Posterior vena cava (tissue), 2 donors: Measurements from ENCODE around the gene ZNF474. TPM values are rescaled to one million over a fixed set of nuclear protein-coding genes. Genes with fewer than 3 reads are reported as not detected.

ENCODE experiments used
- DNase-seq: peaks from one replicate; pipeline ENCODE4 v3.0.0-alpha.2; 2020; ENCODE audit warnings: low spot score
- intact Hi-C, 2 donors: fragments of 100-400 bp; cut with DNase I; formaldehyde crosslinking; loops; one replicate each; pipeline versions ENCODE4 v1.14.1 to v1.14.2; 2022 to 2023
- total RNA-seq, 2 donors: library from RNA; stranded (reverse); fragmentation: NEBNext Ultra II Directional; extraction: Animal tissue kit (Norgen Biotek cat#: 25700); gene quantifications; one replicate each; pipeline ENCODE4 v1.2.1, GENCODE V29; 2021
- donor health status: DM: yes; HTN: yes; CAD: no.
- donor health status: DM: yes; HTN: yes; CAD: no.

The ZNF474 gene
- total RNA-seq, 2 donors from 2014 or later, result 0.38 TPM; not detected in 1

DNA sequence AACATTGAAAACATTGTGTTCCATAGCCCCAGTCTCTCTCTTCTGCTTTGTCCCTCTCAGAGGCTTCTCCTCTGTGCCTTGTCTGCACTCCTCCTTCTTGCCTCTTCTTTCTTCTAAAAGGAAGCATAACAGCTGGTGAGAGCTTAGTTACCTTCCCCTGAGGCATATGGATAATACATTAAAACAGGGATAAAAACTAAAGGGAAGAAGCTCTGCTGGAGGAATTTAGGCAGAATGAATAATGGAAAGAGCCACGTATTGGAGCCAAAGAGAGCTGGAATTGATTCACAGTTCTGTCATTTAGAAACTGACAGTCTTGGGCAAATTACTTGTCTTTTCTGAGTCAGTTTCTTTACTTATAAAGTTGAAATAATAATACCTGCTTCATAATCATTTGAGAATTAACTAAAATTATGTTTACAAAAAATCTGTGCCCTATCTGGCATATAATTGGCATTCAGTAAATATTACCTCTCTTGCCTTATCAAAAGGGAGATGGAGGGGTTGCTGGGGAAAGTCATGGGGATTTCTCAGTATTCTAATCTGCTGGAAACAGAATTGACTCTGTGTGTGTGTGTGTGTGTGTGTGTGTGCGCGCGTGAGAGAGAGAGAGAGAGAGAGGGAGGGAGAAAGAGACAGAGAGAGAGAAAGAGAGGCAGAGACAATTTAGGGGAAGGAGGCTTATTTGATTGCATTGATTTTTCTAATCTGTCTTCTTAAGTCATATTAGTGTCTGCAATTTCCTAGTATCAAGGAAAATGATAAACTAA lies 20.2 kb downstream of the ZNF474 start:
- DNase-seq, result no peak
- intact Hi-C loops, result no loop called here

DNA sequence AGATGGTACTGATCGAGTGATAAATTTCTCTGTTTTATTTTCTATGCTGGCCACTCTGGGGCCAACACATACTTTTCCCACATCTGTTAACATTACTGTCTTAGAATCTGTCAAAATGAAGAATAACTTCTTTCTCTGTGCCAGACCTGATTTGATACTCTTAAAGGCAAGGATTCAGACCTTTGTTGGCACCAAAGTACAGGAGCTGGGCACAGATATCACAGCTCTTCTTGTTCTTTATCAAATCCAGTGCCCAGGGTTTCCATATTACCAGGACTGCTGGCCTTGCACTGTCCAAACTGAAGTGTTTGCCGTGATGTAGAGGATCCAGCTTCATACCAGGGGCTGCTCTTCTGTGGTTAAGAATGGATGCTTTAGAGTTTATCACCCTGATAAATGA lies 20.9 kb downstream of the ZNF474 start:
- DNase-seq, result no peak
- intact Hi-C loops, result no loop called here

DNA sequence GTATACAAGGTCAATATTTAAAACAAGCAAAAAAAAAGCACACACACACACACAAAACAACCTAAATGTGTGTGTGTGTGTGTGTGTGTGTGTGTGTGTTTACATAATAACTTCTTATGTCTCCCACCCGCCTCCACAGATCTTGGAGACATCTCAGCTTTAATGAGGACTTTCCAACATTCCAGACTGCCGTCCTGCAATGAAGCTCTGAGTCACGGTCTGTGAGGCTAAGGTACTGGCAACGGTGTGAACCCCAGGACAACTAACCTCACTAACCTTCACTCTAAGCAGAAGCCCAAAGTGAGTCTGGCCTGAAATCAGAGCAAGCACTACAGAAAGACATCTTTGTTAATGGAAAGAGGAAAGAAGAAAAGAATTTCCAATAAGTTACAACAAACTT lies 22.3 kb downstream of the ZNF474 start:
- DNase-seq, result no peak
- intact Hi-C loops, result no loop called here

DNA sequence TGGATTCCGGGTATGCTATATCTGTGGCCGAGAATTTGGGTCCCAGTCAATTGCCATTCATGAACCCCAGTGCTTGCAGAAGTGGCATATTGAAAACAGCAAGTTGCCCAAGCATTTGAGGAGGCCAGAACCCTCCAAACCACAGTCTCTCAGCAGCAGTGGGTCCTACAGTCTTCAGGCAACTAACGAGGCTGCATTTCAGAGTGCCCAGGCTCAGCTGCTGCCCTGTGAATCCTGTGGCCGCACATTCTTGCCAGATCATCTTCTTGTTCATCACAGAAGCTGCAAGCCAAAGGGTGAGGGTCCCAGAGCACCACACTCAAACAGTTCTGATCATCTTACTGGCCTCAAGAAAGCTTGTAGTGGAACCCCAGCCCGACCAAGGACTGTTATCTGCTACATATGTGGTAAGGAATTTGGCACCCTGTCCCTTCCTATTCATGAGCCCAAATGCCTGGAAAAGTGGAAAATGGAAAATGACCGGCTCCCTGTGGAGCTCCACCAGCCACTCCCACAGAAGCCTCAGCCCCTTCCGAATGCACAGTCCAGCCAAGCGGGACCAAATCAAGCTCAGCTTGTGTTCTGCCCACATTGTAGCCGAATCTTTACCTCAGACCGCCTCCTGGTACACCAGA lies 23.0 kb downstream of the ZNF474 start:
- intact Hi-C loops, result no loop called here
- DNase-seq, result peak; percentile 80

DNA sequence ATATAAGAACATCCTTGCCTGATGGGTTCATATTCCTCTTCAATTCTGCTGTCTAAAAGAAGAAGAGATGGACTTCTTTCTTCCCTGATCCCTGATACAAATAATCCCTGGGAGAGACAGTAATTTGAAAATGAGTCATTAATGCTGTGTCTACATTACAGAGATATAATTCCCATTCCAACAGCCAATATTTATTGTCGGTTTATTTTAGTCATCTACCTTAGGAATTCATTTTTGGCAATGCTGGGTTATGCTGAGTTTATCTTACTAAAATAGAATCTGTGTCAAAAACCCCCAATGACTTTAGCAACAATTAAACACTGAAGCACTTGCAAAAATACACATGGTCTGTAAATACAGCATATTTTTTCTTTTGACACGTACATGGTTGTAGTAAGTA lies 23.9 kb downstream of the ZNF474 start:
- no peak for DNase-seq
- intact Hi-C loops, result no loop called here

DNA sequence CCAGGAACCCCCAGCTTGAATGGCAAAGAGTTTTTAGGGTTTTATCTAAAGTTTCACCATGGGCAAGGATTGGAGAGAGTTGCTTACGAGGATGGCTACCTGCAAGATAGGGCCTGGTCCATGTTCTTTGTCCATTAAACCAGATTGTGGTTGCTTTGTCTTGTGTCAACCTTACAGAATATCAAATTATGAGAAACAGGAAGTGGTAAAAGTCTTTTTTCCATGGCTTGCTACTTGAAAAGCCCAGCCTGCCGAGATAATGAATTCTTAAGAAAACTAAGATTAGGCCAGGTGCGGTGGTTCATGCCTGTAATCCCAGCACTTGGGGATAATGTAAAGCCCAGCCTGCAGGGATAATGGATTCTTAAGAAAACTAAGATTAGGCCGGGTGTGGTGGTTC lies 24.4 kb downstream of the ZNF474 start:
- no peak for DNase-seq

DNA sequence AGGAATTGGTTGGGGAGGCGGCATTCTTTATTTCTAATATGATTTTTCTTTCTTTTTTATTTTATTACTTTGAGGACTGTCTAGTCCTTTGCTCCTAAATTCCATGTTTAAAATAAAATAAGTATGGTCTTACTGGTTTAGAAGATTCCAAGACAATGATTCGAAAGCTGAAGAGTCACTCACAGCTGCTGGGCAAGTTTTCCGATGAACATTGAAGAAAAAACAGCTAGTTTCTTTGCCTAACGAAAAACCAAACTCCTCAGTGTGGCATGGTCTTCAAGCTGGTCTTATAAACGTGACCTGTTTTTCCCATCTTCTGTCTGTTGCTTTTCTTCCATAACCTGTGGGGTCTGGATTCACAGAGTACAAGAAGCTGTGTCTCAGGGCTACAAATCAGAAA lies 25.1 kb downstream of the ZNF474 start:
- intact Hi-C loops, result no loop called here
- DNase-seq, result no peak

More for the DNA sequence above, 24.4 kb downstream of the ZNF474 start:
- intact Hi-C loops, result no loop called here

DNA sequence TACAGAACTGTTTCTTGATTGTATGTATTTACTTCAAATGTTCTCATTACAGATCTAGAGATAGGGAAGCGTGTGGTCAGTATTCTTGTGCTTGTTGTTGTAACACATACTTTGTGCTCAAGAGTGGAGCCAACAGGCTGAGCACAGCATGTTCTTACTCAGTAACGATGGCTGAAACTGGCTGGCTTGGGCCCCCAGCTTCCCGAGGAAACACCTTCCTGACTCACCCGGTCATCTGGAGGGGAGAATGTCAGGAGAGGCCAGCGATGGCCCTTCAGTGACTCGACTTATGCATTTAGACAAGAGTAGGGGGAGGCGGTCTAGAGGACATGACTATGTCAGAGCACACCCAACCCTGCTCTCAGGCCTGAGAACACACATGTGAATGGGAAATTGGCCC lies 25.6 kb downstream of the ZNF474 start:
- intact Hi-C loops, result loop anchor here in 1 of 2 donors (5.0 kb wide), 1 partner anchor 78 kb away; the partner anchor contains the start of gene LOX
- DNase-seq, result peak; percentile 91

DNA sequence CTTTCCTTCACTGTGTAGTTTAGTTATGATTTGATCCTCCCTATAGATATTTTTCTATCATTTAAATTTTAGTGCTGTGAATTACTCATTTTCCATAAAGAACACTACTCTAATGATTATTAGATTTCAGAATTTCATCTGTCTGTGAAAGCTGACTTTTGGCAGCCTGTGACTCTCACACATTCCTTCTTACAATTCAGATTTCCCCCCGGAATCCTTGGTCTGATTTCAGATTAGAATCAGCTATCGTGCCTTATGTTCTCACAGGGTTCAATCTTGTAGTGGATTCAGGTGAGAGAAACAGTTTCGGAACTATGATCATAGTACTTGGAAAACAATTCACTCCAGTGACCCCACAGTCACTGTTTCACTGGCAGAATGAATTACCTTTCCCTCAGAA lies 26.2 kb downstream of the ZNF474 start:
- intact Hi-C loops, result loop anchor here in 1 of 2 donors (5.0 kb wide), 1 partner anchor 78 kb away; the partner anchor contains the start of gene LOX

DNA sequence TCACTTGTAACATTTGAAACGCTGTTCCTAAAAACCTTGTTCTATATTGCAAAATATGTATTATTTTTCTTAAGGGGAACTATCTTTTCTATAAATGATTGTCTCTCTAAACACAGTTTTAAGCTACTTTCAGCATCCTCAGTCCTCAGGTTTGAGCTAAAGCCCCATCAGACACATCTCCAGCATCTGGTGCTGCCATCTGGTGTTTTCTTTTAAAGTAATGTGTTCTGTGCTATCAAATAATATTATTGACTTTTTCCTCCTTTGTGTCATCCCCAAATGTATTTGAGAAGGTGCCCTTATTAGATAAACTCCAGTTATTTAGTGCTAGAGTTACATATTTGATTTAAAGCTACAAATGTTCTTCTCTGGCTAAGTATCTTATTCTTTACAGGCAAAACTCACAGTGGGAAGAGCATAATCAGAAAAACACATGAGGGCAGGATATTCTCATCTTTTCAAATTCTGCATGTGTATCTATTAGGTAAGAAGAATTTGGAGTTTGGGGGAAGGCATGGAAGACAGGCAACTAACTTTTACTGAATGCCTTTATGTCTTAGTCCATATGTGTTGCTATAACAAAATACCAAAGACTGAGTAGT lies 27.5 kb downstream of the ZNF474 start:
- no peak for DNase-seq

More for the DNA sequence above, 26.2 kb downstream of the ZNF474 start:
- no peak for DNase-seq

DNA sequence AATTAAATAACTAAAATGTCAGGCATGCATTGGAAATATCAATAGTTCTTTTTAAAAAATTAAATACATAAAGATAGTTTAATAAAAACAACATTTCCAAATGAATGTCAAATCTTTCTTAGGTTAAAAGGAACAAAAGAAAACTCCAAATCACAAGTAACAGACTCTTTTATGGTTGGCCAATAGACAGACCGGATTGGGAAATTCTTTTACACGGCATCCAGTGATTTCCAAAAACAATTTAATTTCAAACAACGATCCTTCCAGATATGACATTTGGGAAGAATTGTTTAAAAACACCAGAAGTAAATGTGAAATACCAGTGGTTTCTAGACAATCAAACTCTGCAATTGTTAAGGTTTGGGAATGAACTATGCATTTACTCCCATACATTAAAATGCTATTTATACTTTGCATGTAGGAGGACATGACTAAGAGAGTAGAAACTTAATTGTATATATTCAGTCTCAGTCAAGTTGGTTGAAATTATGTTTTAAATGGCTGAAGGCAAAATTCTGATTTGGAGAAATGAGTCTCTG lies 32.8 kb downstream of the ZNF474 start:
- no peak for DNase-seq
- intact Hi-C loops, result no loop called here

More for the DNA sequence above, 27.5 kb downstream of the ZNF474 start:
- intact Hi-C loops, result loop anchor here in 1 of 2 donors (5.0 kb wide), 1 partner anchor 80 kb away; the partner anchor contains the start of gene LOX

DNA sequence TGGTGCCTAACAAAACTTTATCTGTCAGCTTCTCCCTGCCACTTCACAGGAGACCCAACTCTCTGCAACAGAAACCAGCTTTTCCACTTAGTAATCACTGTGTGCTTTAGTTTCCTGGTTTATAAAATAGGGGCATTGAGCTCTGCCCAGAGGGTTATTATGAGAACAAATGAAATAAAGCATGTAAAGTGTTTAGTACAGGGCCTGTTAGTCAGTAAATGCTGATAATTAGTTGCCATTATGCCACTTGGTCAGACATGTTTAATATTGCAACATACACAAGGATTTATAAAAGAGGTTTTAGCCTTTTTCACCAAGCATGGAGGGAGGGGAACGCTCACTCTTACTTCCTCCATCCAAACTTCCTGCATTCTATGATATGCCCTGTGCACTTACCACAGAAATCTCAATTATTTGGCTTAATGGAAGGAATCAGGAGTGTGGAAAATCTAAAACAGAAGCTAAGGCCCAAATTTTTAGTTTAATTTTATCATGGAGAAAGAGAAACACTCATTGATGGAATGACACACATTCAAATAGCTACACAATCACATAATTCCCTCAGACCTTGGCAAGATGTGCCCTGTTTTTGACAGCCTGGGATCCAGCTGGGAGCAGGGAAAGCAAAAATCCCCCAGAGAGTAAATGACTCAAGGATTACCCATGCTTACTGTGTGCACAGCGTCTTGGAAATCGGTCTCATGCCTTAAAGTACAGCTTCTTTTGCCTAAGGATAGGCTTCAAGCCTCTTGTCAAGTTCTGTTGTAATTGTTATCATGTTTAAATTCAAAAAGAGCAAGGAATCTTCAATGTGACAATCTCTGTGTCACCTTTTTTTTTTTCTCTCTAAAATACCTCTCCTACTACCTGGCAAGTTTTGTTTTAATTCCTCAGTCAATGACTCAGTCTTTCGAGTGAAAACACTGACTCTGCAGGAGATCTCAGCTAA lies 34.0 kb downstream of the ZNF474 start:
- DNase-seq, result peak; percentile 73
- intact Hi-C loops, result no loop called here

DNA sequence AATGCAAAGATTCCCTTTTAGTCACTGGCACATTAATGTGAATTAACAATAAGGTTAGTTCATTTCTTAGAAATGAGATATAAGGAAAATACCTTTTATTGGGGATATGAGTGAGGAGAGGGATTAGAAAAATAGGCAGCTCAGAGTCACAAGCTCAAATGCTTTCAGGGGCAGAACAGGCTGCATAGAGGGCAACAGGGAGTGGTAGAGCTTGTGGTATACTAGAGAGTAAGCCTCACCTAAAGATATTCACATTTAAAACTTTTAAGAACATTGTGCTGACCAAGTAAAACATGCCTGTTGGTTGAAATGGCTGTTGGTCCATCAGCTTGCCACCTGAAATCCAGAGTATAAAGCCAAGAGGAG lies 34.7 kb downstream of the ZNF474 start:
- no peak for DNase-seq
- intact Hi-C loops, result no loop called here

DNA sequence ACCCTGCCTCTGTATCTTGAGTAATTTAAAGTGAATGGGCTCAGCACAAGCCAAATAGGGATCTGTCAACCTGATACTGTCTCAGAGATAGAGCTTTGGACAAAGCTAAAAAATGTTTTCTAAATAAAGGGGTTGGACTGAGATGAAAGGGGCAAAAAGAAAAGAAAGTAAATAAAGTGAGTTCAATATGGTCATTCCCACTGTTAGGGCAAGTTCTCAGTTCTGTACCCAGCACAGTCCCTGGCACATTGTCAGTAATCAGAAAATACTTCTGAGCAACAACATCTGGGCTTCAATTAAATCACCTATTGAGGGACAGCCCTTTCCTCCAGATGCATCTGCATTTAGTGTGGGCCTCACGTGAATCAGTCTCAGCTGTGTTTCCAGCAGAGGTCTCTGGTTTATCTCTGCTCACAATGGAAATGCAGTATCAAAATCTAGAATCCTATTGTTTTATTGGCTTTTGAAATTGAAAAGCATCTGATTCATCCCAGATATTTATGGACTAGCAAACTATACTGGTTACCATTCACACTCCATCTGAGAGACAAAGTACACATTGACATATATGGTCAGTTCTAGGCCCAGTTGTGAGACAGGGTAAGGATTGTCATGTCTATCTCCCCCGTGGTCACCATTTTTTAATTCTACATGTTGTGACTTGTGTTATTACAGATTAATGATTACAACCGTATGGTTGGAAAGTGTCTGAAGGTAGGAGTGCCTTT lies 35.6 kb downstream of the ZNF474 start:
- intact Hi-C loops, result no loop called here
- no peak for DNase-seq

DNA sequence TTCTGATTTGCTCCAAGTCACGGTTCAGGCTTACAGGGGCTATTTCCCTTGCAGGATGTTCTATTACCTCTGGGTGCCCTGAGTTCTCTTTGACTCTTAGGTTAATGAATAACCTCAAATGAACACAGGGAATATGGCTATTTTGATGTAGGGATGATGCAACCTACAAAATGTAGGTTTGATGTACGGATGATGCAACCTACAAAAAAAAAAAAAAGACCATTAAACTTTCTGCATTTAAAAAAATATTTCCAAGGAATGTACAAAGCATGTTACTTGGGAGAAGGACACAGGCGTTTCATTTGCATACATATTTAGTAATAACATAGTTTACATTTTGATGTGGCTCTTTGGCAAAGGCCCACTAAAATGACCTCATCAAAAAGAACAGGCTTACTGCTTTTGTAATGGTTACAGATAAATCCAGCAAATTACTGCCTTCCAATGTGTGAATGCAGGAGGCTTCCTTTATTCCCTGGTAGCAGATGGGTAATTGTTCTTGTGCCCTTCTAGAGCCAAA lies 36.3 kb downstream of the ZNF474 start:
- DNase-seq, result no peak
- intact Hi-C loops, result no loop called here

DNA sequence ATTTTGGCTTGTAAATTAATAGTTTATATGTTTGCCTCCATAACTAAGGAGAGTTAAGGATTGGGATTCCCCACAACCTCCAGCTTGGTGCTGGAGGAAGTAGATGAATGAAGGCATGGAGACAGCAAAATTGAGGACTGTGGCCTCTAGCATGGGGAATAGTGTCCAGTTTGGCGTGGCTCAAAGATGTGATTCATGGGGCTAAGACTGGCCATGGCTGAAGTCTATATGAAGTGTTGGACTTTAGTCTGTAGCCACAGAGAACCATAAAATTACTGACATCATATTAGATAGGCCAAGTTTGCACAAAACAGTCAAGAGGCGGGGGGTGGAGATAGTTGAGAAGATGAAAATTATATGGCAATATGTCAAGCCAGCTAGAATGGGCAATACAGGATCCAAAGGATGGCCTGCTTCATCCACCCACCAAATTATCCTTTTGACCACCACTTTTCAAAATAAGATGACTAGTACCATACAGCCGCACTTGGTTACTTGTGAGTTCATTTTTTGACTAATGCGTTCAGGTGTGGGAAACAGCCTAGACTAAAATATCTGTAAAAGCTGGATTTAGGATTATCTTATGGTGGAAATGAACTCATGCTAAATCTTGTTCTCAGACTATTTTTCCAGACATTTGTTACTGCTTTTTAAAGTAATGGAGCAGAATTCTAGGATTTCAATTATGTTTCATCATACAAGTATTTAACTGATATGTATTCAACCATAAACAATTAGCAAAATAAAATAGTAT lies 40.2 kb downstream of the ZNF474 start:
- DNase-seq, result no peak
- intact Hi-C loops, result no loop called here

DNA sequence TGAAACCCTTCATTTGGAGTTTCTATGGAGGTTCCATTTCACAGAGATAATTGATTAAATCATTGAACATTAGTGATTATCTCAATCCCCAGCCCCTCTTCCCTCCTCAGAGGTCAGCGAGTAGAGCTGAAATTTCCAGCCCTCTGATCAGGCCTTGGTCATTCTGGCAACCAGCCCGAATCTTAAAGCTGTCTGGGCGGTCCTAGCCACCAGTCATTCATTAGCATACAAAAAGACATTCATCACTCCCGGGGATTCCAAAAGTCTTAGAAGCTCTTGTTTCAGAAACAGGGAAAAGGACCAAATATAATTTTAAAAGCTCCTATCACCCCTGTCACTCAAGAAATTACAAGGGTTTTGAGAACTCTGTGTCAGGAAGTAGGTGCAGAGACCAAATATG lies 41.3 kb downstream of the ZNF474 start:
- intact Hi-C loops, result no loop called here
- no peak for DNase-seq

DNA sequence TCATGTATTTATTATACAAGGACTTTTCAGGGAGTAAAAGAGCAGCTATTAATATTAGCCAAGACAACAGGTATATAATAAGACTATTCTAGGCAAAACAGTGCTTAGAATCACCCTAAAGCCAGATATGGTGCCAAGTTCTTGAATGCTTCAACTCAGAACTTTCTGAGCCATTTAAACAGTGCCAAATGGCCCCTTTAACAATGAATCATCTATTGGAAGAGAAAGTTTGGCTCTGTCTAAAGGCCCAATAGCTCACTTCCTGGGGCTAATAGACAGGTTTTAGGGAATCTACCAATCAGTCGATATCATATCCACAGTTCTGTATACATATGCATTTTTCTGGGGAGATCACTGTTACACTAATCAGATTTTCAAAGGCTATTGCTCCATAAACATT lies 42.9 kb downstream of the ZNF474 start:
- intact Hi-C loops, result no loop called here
- DNase-seq, result no peak
